Measurements from ENCODE around the gene SCNM1. TPM values are rescaled to one million over a fixed set of nuclear protein-coding genes. Genes with fewer than 3 reads are reported as not detected.

SCNM1 gene
- total RNA-seq, 1 donor from 2014 or later: 25.3 TPM

DNA sequence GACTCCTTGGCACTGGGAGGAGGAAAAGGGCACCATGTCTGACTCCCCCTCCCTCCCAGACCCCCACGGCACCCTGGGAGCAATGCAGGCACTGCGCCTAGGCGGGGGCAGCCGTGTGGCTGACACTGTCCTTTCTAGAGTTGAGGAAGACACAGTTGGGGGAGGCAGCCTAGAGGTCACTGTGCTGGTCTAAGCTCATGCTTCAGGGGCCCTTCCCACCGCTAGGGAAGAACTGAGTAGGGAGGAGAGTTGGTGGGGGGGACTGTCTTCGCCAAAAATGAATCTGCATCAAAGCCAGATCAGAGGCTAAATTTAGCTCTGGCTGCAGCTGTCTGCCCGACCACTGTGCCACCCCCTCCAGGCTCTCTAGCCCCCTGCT lies 22.9 kb upstream of the SCNM1 start:
- Mint-ChIP-seq H3K9me3 (no peaks in the 10 kb centered on the region), H3K4me1 (peaks cover 39% of the 10 kb centered on the region), H3K36me3 (peaks cover 13% of the 10 kb centered on the region), H3K27me3 (ENCODE audit: insufficient read depth, low read depth) (peaks cover 18% of the 10 kb centered on the region), H3K27ac (peak overlapping the region; percentile 27), H3K4me3 (peak overlapping the region; percentile 77)
- Histone ChIP-seq H3K79me2 (ENCODE audit: low read depth) (no peaks in the 10 kb centered on the region), H4K20me1 (ENCODE audit: low read depth) (peaks cover 26% of the 10 kb centered on the region), H3K4me3 (no peak overlapping the region), H2AFZ (replicated peaks) (no peak overlapping the region), H3K4me1 (peaks cover 30% of the 10 kb centered on the region), H3K4me2 (no peak overlapping the region), H3K9me3 (ENCODE audit: low read depth) (no peaks in the 10 kb centered on the region), H3F3A (ENCODE audit: low read depth) (peaks cover 26% of the 10 kb centered on the region), H3K27me3 (peaks cover 27% of the 10 kb centered on the region), H3K9ac (no peak overlapping the region), H3K27ac (no peak overlapping the region), H3K36me3 (no peaks in the 10 kb centered on the region)
- TF ChIP-seq EZH2phosphoT487 (IDR thresholded peaks at IDR 0.05): no peak
- TF ChIP-seq EZH2 (IDR thresholded peaks at IDR 0.05): no peak
- TF ChIP-seq, protein P1, sequence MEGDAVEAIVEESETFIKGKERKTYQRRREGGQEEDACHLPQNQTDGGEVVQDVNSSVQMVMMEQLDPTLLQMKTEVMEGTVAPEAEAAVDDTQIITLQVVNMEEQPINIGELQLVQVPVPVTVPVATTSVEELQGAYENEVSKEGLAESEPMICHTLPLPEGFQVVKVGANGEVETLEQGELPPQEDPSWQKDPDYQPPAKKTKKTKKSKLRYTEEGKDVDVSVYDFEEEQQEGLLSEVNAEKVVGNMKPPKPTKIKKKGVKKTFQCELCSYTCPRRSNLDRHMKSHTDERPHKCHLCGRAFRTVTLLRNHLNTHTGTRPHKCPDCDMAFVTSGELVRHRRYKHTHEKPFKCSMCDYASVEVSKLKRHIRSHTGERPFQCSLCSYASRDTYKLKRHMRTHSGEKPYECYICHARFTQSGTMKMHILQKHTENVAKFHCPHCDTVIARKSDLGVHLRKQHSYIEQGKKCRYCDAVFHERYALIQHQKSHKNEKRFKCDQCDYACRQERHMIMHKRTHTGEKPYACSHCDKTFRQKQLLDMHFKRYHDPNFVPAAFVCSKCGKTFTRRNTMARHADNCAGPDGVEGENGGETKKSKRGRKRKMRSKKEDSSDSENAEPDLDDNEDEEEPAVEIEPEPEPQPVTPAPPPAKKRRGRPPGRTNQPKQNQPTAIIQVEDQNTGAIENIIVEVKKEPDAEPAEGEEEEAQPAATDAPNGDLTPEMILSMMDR (IDR thresholded peaks at IDR 0.05): no peak
- peak; percentile 13 for DNase-seq (ENCODE audit: low spot score)

DNA sequence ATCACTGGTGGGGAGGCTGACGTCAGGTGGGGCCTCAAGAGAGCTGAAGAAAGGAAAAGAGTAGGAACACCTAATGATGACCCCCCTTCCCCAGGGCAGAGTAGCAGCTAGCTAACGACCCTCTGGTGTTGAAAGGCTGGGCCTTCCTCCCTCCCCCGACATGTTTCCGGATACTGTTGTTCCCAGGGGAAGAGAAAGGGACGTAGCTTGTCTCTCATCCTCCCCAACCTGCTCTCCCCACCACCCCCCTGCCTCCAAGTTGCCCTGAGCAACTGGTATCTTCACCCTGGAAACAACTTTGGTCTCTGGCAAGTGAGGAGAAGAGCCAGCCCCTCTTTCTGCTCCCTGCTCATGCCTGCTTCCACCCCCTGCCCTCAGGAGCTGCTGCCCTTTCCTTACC lies 22.0 kb upstream of the SCNM1 start:
- Histone ChIP-seq H3K4me3 (peak overlapping the region; percentile 8), H3K9ac (no peak overlapping the region), H3K4me1 (peaks cover 30% of the 10 kb centered on the region), H4K20me1 (ENCODE audit: low read depth) (peaks cover 26% of the 10 kb centered on the region), H3K36me3 (no peaks in the 10 kb centered on the region), H3K9me3 (ENCODE audit: low read depth) (no peaks in the 10 kb centered on the region), H2AFZ (replicated peaks) (no peak overlapping the region), H3K27ac (no peak overlapping the region), H3K4me2 (peak overlapping the region; percentile 91), H3K27me3 (peaks cover 32% of the 10 kb centered on the region), H3F3A (ENCODE audit: low read depth) (peaks cover 27% of the 10 kb centered on the region), H3K79me2 (ENCODE audit: low read depth) (no peaks in the 10 kb centered on the region)
- peak overlapping the region; percentile 91 for H3K4me3 Mint-ChIP-seq
- no peaks in the 10 kb centered on the region for H3K9me3 Mint-ChIP-seq
- peaks cover 17% of the 10 kb centered on the region for H3K36me3 Mint-ChIP-seq
- H3K4me1 Mint-ChIP-seq: peaks cover 39% of the 10 kb centered on the region
- H3K27ac Mint-ChIP-seq: no peak overlapping the region
- H3K27me3 Mint-ChIP-seq (ENCODE audit: insufficient read depth, low read depth): peaks cover 16% of the 10 kb centered on the region
- TF ChIP-seq, protein P1 (IDR thresholded peaks at IDR 0.05): no peak
- TF ChIP-seq EZH2 (IDR thresholded peaks at IDR 0.05) (no peak), EZH2phosphoT487 (IDR thresholded peaks at IDR 0.05) (no peak)
- DNase-seq (ENCODE audit: low spot score): peak; percentile 29

DNA sequence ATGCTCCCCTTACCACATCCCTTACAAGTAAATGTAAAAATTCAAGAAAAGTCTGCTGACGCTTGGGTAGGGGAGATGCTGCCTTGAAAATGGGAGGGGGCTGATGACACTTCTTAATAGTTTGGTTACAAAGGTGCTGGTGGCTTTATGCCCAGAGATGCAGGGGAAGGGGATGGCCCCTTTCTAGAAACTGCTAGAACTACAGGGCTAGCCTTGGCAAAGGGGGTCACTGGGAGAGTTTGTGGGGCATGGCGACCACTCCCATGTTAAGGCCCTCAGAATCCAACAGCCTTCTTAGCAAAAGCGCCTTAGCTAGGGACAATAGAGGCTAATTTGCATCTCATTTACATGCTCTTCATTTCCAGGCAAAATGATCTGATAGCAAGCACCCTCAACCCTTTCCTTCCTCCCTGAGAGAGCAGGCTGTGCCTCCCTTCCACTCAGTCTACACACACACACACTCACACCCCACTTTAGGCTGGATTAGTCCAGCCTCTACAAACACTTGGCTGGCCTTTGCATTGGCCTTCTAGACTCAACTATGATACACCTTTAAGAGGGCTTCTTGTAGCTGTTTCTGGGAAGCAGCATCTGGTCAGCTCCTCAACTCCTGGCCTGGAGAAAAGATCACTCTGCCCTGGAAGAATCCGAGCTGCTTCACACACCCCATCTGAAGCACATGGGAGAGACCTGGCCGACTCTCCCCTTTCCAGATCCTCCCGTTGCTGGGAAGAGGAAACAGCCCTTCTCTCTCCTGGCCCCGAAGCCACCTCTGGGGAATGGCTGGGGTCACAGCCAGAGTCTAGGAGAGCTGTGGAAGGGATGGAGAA lies 21.3 kb upstream of the SCNM1 start:
- no peak for TF ChIP-seq EZH2 (IDR thresholded peaks at IDR 0.05)
- TF ChIP-seq EZH2phosphoT487 (IDR thresholded peaks at IDR 0.05): no peak
- TF ChIP-seq, protein P1 (IDR thresholded peaks at IDR 0.05): no peak
- H3K27ac ChIP-seq: no peak overlapping the region
- peaks cover 39% of the 10 kb centered on the region for H3K4me1 Mint-ChIP-seq
- peaks cover 12% of the 10 kb centered on the region for H3K36me3 Mint-ChIP-seq
- H3K4me1 ChIP-seq: peaks cover 30% of the 10 kb centered on the region
- no peaks in the 10 kb centered on the region for H3K9me3 ChIP-seq (ENCODE audit: low read depth)
- no peaks in the 10 kb centered on the region for H3K9me3 Mint-ChIP-seq
- DNase-seq (ENCODE audit: low spot score): peak; percentile 18
- H3K27ac Mint-ChIP-seq: peak overlapping the region; percentile 87
- H3K4me2 ChIP-seq: peak overlapping the region; percentile 91
- H4K20me1 ChIP-seq (ENCODE audit: low read depth): peaks cover 26% of the 10 kb centered on the region
- no peak overlapping the region for H2AFZ ChIP-seq (replicated peaks)
- H3K36me3 ChIP-seq: no peaks in the 10 kb centered on the region
- peak overlapping the region; percentile 91 for H3K4me3 ChIP-seq
- H3K9ac ChIP-seq: no peak overlapping the region
- H3K4me3 Mint-ChIP-seq: peak overlapping the region; percentile 91
- peaks cover 16% of the 10 kb centered on the region for H3K27me3 Mint-ChIP-seq (ENCODE audit: insufficient read depth, low read depth)
- no peaks in the 10 kb centered on the region for H3K79me2 ChIP-seq (ENCODE audit: low read depth)
- H3K27me3 ChIP-seq: peaks cover 32% of the 10 kb centered on the region
- peaks cover 27% of the 10 kb centered on the region for H3F3A ChIP-seq (ENCODE audit: low read depth)
